ENCODE data around the gene PLD6.

GRCh38 chr17:17155568-17155967 lies 50.6 kb downstream of the PLD6 start:
- no peak for TF ChIP-seq CTCF (IDR thresholded peaks at IDR 0.05)
- no peak for TF ChIP-seq POLR2AphosphoS5 (IDR thresholded peaks at IDR 0.05)
- no peak for TF ChIP-seq POLR2A (IDR thresholded peaks at IDR 0.05)
- TF ChIP-seq EP300 (IDR thresholded peaks at IDR 0.05), result no peak

All from upper lobe of left lung (tissue), 4 donors.